ENCODE measurements around the gene TMIGD2. TPM values are rescaled to one million over a fixed set of nuclear protein-coding genes. Genes with fewer than 3 reads are reported as not detected.
"Not testable (repeated sequence)": the region's sequence is repeated elsewhere in the genome, so short reads cannot be mapped to it uniquely, and the experiment has no call there.

TMIGD2 gene, protein sequence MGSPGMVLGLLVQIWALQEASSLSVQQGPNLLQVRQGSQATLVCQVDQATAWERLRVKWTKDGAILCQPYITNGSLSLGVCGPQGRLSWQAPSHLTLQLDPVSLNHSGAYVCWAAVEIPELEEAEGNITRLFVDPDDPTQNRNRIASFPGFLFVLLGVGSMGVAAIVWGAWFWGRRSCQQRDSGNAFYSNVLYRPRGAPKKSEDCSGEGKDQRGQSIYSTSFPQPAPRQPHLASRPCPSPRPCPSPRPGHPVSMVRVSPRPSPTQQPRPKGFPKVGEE
- total RNA-seq (not detected in 2 replicates), polyA plus RNA-seq (not detected in 2 replicates), polyA minus RNA-seq (ENCODE audit: low replicate concordance) (not detected in 2 replicates)
- polyA plus RNA-seq (2012), result not detected in 2 replicates

GRCh38 chr19:4302243-4302640, at the start of gene TMIGD2:
Gene TMIGD2, minus strand, starts transcription at chr19:4302389. Its CDS starts 4 bp downstream, at chr19:4302385.
- H3K4me2 ChIP-seq (ENCODE audit: extremely low read depth, insufficient read depth, low read length), result no peak within 1 kb of the TSS
- TF ChIP-seq, protein P1, sequence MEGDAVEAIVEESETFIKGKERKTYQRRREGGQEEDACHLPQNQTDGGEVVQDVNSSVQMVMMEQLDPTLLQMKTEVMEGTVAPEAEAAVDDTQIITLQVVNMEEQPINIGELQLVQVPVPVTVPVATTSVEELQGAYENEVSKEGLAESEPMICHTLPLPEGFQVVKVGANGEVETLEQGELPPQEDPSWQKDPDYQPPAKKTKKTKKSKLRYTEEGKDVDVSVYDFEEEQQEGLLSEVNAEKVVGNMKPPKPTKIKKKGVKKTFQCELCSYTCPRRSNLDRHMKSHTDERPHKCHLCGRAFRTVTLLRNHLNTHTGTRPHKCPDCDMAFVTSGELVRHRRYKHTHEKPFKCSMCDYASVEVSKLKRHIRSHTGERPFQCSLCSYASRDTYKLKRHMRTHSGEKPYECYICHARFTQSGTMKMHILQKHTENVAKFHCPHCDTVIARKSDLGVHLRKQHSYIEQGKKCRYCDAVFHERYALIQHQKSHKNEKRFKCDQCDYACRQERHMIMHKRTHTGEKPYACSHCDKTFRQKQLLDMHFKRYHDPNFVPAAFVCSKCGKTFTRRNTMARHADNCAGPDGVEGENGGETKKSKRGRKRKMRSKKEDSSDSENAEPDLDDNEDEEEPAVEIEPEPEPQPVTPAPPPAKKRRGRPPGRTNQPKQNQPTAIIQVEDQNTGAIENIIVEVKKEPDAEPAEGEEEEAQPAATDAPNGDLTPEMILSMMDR (conservative IDR thresholded peaks at IDR 0.05 in 1 of 2, IDR thresholded peaks at IDR 0.05 in 1 of 2; ENCODE audit: low read depth in 1 of 2, low read length in 2 of 2), result no peak
- no peak for TF ChIP-seq EZH2 (IDR thresholded peaks at IDR 0.05; ENCODE audit: low read length, missing control alignments)
- no peaks in the 10 kb centered on the region for H3K36me3 ChIP-seq (ENCODE audit: control insufficient read depth, insufficient read depth, low read length)
- no peak within 1 kb of the TSS for H2AFZ ChIP-seq (ENCODE audit: low read length)
- H3K79me2 ChIP-seq (ENCODE audit: control insufficient read depth, insufficient read depth, low read length), result no peaks in the 10 kb centered on the region
- H4K20me1 ChIP-seq (ENCODE audit: control insufficient read depth, extremely low read depth, insufficient read depth, low read length), result no peaks in the 10 kb centered on the region
- no peak within 1 kb of the TSS for H3K27ac ChIP-seq (ENCODE audit: insufficient read depth, low read length)
- no peak for DNase-seq (ENCODE audit: low read depth in 2 of 2)
- H3K4me3 ChIP-seq (replicated peaks in 1 of 4; ENCODE audit: control extremely low read depth in 1 of 4, insufficient read depth in 1 of 4, low read depth in 3 of 4, low read length in 4 of 4), result no peak within 1 kb of the TSS
- no peaks in the 10 kb centered on the region for H3K9me3 ChIP-seq (ENCODE audit: control insufficient read depth, insufficient read depth, low read depth, low read length)
- H3K4me1 ChIP-seq (ENCODE audit: control insufficient read depth, extremely low read depth, insufficient read depth, low read length), result no peaks in the 10 kb centered on the region
- H3K9ac ChIP-seq (ENCODE audit: insufficient read depth, low read length), result no peak within 1 kb of the TSS
- H3K27me3 ChIP-seq (ENCODE audit: control insufficient read depth, insufficient read depth, low read length), result no peaks in the 10 kb centered on the region

DNA sequence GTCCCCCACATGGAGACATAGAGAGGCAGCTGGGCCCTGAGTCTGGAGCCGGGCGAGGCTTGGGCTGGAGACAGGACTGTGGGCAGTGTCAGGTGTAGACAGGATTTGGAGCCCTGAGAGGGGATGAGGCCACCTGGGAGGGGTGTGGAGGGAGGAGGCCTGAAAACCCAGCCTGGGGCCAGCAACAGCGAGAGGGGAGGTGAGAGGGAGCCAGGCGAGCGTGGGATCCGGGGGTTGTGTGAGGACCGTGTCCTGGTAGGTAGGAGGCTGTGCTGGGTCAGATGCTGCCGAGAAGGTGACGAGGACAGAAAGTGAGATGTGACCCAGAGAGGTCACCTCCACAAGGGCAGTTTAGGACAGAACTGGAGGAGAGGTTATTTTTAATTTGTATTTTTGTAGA, 48.5 kb upstream of the TMIGD2 start:
- Histone ChIP-seq H4K20me1 (ENCODE audit: control insufficient read depth, extremely low read depth, insufficient read depth, low read length) (no peaks in the 10 kb centered on the region), H3K79me2 (ENCODE audit: control insufficient read depth, insufficient read depth, low read length) (no peaks in the 10 kb centered on the region), H3K27ac (ENCODE audit: insufficient read depth, low read length) (no peak overlapping the region), H3K9ac (ENCODE audit: insufficient read depth, low read length) (no peak overlapping the region), H2AFZ (ENCODE audit: low read length) (no peak overlapping the region), H3K36me3 (ENCODE audit: control insufficient read depth, insufficient read depth, low read length) (no peaks in the 10 kb centered on the region), H3K9me3 (ENCODE audit: control insufficient read depth, insufficient read depth, low read depth, low read length) (no peaks in the 10 kb centered on the region), H3K27me3 (ENCODE audit: control insufficient read depth, insufficient read depth, low read length) (no peaks in the 10 kb centered on the region), H3K4me3 (replicated peaks in 1 of 4; ENCODE audit: control extremely low read depth in 1 of 4, insufficient read depth in 1 of 4, low read depth in 3 of 4, low read length in 4 of 4) (no peak overlapping the region), H3K4me1 (ENCODE audit: control insufficient read depth, extremely low read depth, insufficient read depth, low read length) (no peaks in the 10 kb centered on the region), H3K4me2 (ENCODE audit: extremely low read depth, insufficient read depth, low read length) (no peak overlapping the region)
- TF ChIP-seq, protein P1 (conservative IDR thresholded peaks at IDR 0.05 in 1 of 2, IDR thresholded peaks at IDR 0.05 in 1 of 2; ENCODE audit: low read depth in 1 of 2, low read length in 2 of 2), result no peak
- no peak for TF ChIP-seq EZH2 (IDR thresholded peaks at IDR 0.05; ENCODE audit: low read length, missing control alignments)
- DNase-seq (ENCODE audit: low read depth in 2 of 2), result no peak

GRCh38 chr19:4350111-4350510, 47.9 kb upstream of the TMIGD2 start:
- Histone ChIP-seq H3K27me3 (ENCODE audit: control insufficient read depth, insufficient read depth, low read length) (no peaks in the 10 kb centered on the region), H3K27ac (ENCODE audit: insufficient read depth, low read length) (no peak overlapping the region), H3K4me2 (ENCODE audit: extremely low read depth, insufficient read depth, low read length) (no peak overlapping the region), H3K9me3 (ENCODE audit: control insufficient read depth, insufficient read depth, low read depth, low read length) (no peaks in the 10 kb centered on the region), H3K4me3 (replicated peaks in 1 of 4; ENCODE audit: control extremely low read depth in 1 of 4, insufficient read depth in 1 of 4, low read depth in 3 of 4, low read length in 4 of 4) (no peak overlapping the region), H3K9ac (ENCODE audit: insufficient read depth, low read length) (no peak overlapping the region), H2AFZ (ENCODE audit: low read length) (no peak overlapping the region), H3K79me2 (ENCODE audit: control insufficient read depth, insufficient read depth, low read length) (no peaks in the 10 kb centered on the region), H3K36me3 (ENCODE audit: control insufficient read depth, insufficient read depth, low read length) (no peaks in the 10 kb centered on the region), H3K4me1 (ENCODE audit: control insufficient read depth, extremely low read depth, insufficient read depth, low read length) (no peaks in the 10 kb centered on the region), H4K20me1 (ENCODE audit: control insufficient read depth, extremely low read depth, insufficient read depth, low read length) (no peaks in the 10 kb centered on the region)
- TF ChIP-seq EZH2 (IDR thresholded peaks at IDR 0.05; ENCODE audit: low read length, missing control alignments), result no peak
- TF ChIP-seq, protein P1 (conservative IDR thresholded peaks at IDR 0.05 in 1 of 2, IDR thresholded peaks at IDR 0.05 in 1 of 2; ENCODE audit: low read depth in 1 of 2, low read length in 2 of 2), result no peak
- no peak for DNase-seq (ENCODE audit: low read depth in 2 of 2)

GRCh38 chr19:4349225-4349624, 47.0 kb upstream of the TMIGD2 start:
- not testable (repeated sequence) for H3K79me2 ChIP-seq (ENCODE audit: control insufficient read depth, insufficient read depth, low read length); H3K27me3 ChIP-seq (ENCODE audit: control insufficient read depth, insufficient read depth, low read length); DNase-seq (ENCODE audit: low read depth in 2 of 2); H3K4me3 ChIP-seq (replicated peaks in 1 of 4; ENCODE audit: control extremely low read depth in 1 of 4, insufficient read depth in 1 of 4, low read depth in 3 of 4, low read length in 4 of 4); H3K9ac ChIP-seq (ENCODE audit: insufficient read depth, low read length); H3K27ac ChIP-seq (ENCODE audit: insufficient read depth, low read length); H3K36me3 ChIP-seq (ENCODE audit: control insufficient read depth, insufficient read depth, low read length); H3K4me2 ChIP-seq (ENCODE audit: extremely low read depth, insufficient read depth, low read length); H3K9me3 ChIP-seq (ENCODE audit: control insufficient read depth, insufficient read depth, low read depth, low read length); H2AFZ ChIP-seq (ENCODE audit: low read length); H4K20me1 ChIP-seq (ENCODE audit: control insufficient read depth, extremely low read depth, insufficient read depth, low read length); H3K4me1 ChIP-seq (ENCODE audit: control insufficient read depth, extremely low read depth, insufficient read depth, low read length)

Measured in fibroblast of lung (primary cell).